H9 (cell line): ENCODE measurements around the gene ST6GALNAC6. TPM values are rescaled to one million over a fixed set of nuclear protein-coding genes. Genes with fewer than 3 reads are reported as not detected.

ENCODE experiments used
- DNase-seq: peaks from one replicate; pipeline ENCODE4 v3.0.0-alpha.2; 2017
- H2AFZ ChIP-seq: one replicate; pipeline ENCODE4 v1.6.1; 2013; ENCODE audit warnings: mild to moderate bottlenecking, low read length, control low read depth, moderate library complexity
- H2AK5ac ChIP-seq: 2 replicates; pipeline ENCODE4 v1.6.1; 2013; ENCODE audit warnings: low read length, control low read depth, mixed read lengths; ENCODE audit not compliant: insufficient read length
- H2BK120ac ChIP-seq: one replicate; pipeline ENCODE4 v1.6.1; 2013; ENCODE audit warnings: low read depth, mild to moderate bottlenecking, low read length, control low read depth, inconsistent platforms; ENCODE audit not compliant: poor library complexity, severe bottlenecking
- H2BK12ac ChIP-seq: 2 replicates; pipeline ENCODE4 v1.6.1; 2013; ENCODE audit warnings: low read length, control low read depth, mixed read lengths, low read depth; ENCODE audit not compliant: insufficient read length
- H2BK15ac ChIP-seq: 2 replicates; pipeline ENCODE4 v1.6.1; 2013; ENCODE audit warnings: low read depth, low read length, control low read depth
- H2BK20ac ChIP-seq: one replicate; pipeline ENCODE4 v1.6.1; 2013; ENCODE audit warnings: low read depth, mild to moderate bottlenecking, low read length, control low read depth, inconsistent platforms; ENCODE audit not compliant: poor library complexity, severe bottlenecking
- H2BK5ac ChIP-seq: 2 replicates; pipeline ENCODE4 v1.6.1; 2013; ENCODE audit warnings: low read length, control low read depth, mixed read lengths; ENCODE audit not compliant: insufficient read length
- H3K14ac ChIP-seq: 2 replicates; pipeline ENCODE4 v1.6.1; 2013; ENCODE audit warnings: low read length, control low read depth; ENCODE audit not compliant: insufficient read depth
- H3K18ac ChIP-seq: 2 replicates; pipeline ENCODE4 v1.6.1; 2013; ENCODE audit warnings: low read depth, mild to moderate bottlenecking, mixed read lengths, low read length, control low read depth; ENCODE audit not compliant: insufficient read length
- H3K23ac ChIP-seq: 2 replicates; pipeline ENCODE4 v1.6.1; 2013; ENCODE audit warnings: low read length, control low read depth, mixed read lengths, low read depth; ENCODE audit not compliant: insufficient read length
- H3K23me2 ChIP-seq: 2 replicates; pipeline ENCODE4 v1.6.1; 2013; ENCODE audit warnings: low read depth, mild to moderate bottlenecking, mixed read lengths, low read length, control low read depth; ENCODE audit not compliant: insufficient read length, poor library complexity, severe bottlenecking
- H3K27ac ChIP-seq: 2 replicates; pipeline ENCODE4 v1.5.1; 2013; ENCODE audit warnings: low read length, control low read depth, mixed read lengths, low read depth; ENCODE audit not compliant: insufficient read length
- H3K27me3 ChIP-seq: 2 replicates; pipeline ENCODE4 v1.6.1; 2013; ENCODE audit warnings: low read length, control low read depth, inconsistent platforms; ENCODE audit not compliant: insufficient read depth
- H3K4ac ChIP-seq: 2 replicates; pipeline ENCODE4 v1.6.1; 2013; ENCODE audit warnings: low read depth, mild to moderate bottlenecking, control low read depth, inconsistent platforms, low read length, moderate library complexity
- H3K4me1 ChIP-seq: 2 replicates; pipeline ENCODE4 v1.6.1; 2013; ENCODE audit warnings: low read length, control low read depth, inconsistent platforms; ENCODE audit not compliant: insufficient read depth
- H3K4me2 ChIP-seq: 2 replicates; pipeline ENCODE4 v1.6.1; 2013; ENCODE audit warnings: low read length, control low read depth, mixed read lengths; ENCODE audit not compliant: insufficient read length, insufficient read depth
- H3K56ac ChIP-seq: 2 replicates; pipeline ENCODE4 v1.6.1; 2013; ENCODE audit warnings: low read depth, mild to moderate bottlenecking, mixed read lengths, low read length, control low read depth; ENCODE audit not compliant: insufficient read length
- H3K79me1 ChIP-seq: 2 replicates; pipeline ENCODE4 v1.6.1; 2013; ENCODE audit warnings: low read depth, mild to moderate bottlenecking, moderate library complexity, low read length, control low read depth, inconsistent platforms; ENCODE audit not compliant: insufficient read depth, poor library complexity, severe bottlenecking
- H3K79me2 ChIP-seq: 2 replicates; pipeline ENCODE4 v1.6.1; 2013; ENCODE audit warnings: low read length, control low read depth, inconsistent platforms; ENCODE audit not compliant: insufficient read depth
- H3K9ac ChIP-seq: 2 replicates; pipeline ENCODE4 v1.6.1; 2013; ENCODE audit warnings: low read length, control low read depth, mixed read lengths; ENCODE audit not compliant: insufficient read length; ENCODE audit errors: extremely low read depth
- H3K9me3 ChIP-seq: one replicate; pipeline ENCODE4 v1.6.1; 2013; ENCODE audit warnings: low read depth, low read length, inconsistent platforms; ENCODE audit not compliant: control insufficient read depth
- H3T11ph ChIP-seq: one replicate; pipeline ENCODE4 v1.6.1; 2013; ENCODE audit warnings: mild to moderate bottlenecking, low read length, control low read depth, inconsistent platforms
- H4K20me1 ChIP-seq: one replicate; pipeline ENCODE4 v1.6.1; 2013; ENCODE audit not compliant: control insufficient read depth, insufficient read length, insufficient read depth
- H4K5ac ChIP-seq: 2 replicates; pipeline ENCODE4 v1.6.1; 2013; ENCODE audit warnings: low read depth, mild to moderate bottlenecking, mixed read lengths, low read length, control low read depth; ENCODE audit not compliant: insufficient read length
- H4K8ac ChIP-seq: replicated peaks from 2 replicates; pipeline ENCODE4 v1.6.1; 2013; ENCODE audit warnings: low read length, control low read depth, mixed read lengths, low read depth; ENCODE audit not compliant: insufficient read length
- H4K91ac ChIP-seq: 2 replicates; pipeline ENCODE4 v1.6.1; 2013; ENCODE audit warnings: low read depth, mild to moderate bottlenecking, moderate library complexity, mixed read lengths, low read length, control low read depth; ENCODE audit not compliant: insufficient read length
- H3K27ac Mint-ChIP-seq, 3 experiments: 2 replicates in 2 of 3; 3 replicates in 1 of 3; pipeline ENCODE4 v1.8.0; 2020 to 2021; ENCODE audit warnings: mixed read lengths in 3 of 3, mild to moderate bottlenecking in 1 of 3, moderate library complexity in 1 of 3
- H3K27me3 Mint-ChIP-seq: 2 replicates; pipeline ENCODE4 v1.8.0; 2021; ENCODE audit warnings: low read depth, mild to moderate bottlenecking, moderate library complexity, mixed read lengths
- H3K36me3 Mint-ChIP-seq, 3 experiments: 2 replicates in 2 of 3; 3 replicates in 1 of 3; pipeline ENCODE4 v1.8.0; 2020 to 2021; ENCODE audit warnings: low read depth in 3 of 3, mixed read lengths in 3 of 3; ENCODE audit not compliant: insufficient read depth in 1 of 3
- H3K4me1 Mint-ChIP-seq, 2 experiments: 2 replicates each; pipeline ENCODE4 v1.8.0; 2020; ENCODE audit warnings: mixed read lengths in 2 of 2
- H3K4me3 Mint-ChIP-seq, 2 experiments: 2 replicates in 1 of 2; 3 replicates in 1 of 2; pipeline ENCODE4 v1.8.0; 2020 to 2021; ENCODE audit warnings: mild to moderate bottlenecking in 2 of 2, mixed read lengths in 2 of 2, moderate library complexity in 1 of 2
- H3K9me3 Mint-ChIP-seq, 2 experiments: 2 replicates in 1 of 2; 3 replicates in 1 of 2; pipeline ENCODE4 v1.8.0; 2020; ENCODE audit warnings: mild to moderate bottlenecking in 2 of 2, mixed read lengths in 2 of 2, moderate library complexity in 1 of 2
- WGBS: extraction: QIAGEN DNeasy Blood & Tissue Kit; methylation state at CpG from one replicate; pipeline ENCODE4 v1.1.7; 2013; ENCODE audit warnings: missing lambda C conversion rate, low lambda C conversion rate, mixed read lengths; ENCODE audit not compliant: insufficient read length; ENCODE audit errors: extremely low coverage; 5-methylcytosine and 5-hydroxymethylcytosine counted together
- total RNA-seq: library from RNA; stranded (reverse); gene quantifications from 2 replicates; pipeline ENCODE4 v1.2.1, GENCODE V29; 2021
- TF ChIP-seq, protein P1 (sequence below): fragments of 200-600 bp; sonication (generic); conservative IDR thresholded peaks from 3 replicates; pipeline ENCODE4 v1.8.0; 2021; ENCODE audit warnings: antibody characterized with exemption, mild to moderate bottlenecking

Gene ST6GALNAC6
- total RNA-seq, 1 experiment from 2014 or later: 29.8 TPM

DNA sequence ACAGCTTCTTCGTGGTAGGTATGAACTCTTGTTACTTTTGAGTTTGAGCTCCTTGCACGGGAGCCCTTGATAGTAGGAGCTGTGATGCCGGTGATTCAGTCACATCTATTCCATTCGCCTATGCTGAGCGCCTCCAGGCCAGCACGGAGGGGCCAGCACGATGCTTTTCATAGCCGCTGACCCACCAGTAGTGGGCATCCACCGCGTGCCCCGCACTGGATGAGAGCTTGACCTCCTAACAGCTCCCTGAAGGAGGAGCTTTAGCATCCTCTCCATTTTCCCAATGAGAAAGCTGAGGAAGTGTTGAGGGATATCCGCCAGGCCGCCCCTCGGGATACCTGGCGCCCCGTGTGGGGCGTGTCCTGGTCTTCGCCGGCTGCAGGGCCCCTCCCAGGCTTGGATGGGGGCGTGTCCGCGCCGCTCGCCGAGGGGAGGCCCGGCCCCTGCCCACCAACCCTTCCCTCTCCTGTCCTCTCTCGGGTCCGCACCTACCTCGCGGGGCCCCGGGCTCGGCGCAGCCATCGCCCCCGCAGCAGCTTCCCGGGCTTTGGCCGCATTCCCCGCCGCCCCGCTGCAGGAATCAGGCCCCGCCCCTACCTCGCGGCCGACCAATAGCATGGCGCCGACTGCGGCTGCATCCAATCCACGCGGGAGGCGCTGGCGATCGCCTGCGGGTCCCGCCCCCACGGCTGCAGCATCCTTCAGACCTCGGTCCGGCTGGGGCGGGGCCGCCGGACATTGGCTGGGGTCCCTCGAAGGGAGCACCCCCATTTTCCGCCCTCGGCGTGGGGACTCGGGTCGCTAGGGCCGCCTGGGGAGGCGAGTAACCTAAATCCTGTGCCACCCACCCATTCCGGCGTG is 31.1 kb upstream of the ST6GALNAC6 start, which contains the start of gene PIP5KL1:
Gene PIP5KL1 (minus strand): TSS at position 547 of the 861 bp plus-strand sequence. CDS start 25 bp downstream, at position 522.
- Histone ChIP-seq H3K27me3 (no peaks in the 10 kb centered on the region), H3T11ph (no peak within 1 kb of the TSS), H2BK12ac (no peak within 1 kb of the TSS), H3K27ac (no peak within 1 kb of the TSS), H3K4me2 (peak within 1 kb of the TSS; percentile 74), H2AFZ (no peak within 1 kb of the TSS), H2BK20ac (no peak within 1 kb of the TSS), H3K14ac (no peak within 1 kb of the TSS), H4K8ac (no peak within 1 kb of the TSS), H4K20me1 (no peaks in the 10 kb centered on the region), H3K18ac (peak within 1 kb of the TSS; percentile 28), H3K56ac (no peak within 1 kb of the TSS), H2BK15ac (no peak within 1 kb of the TSS), H2AK5ac (no peak within 1 kb of the TSS), H3K4ac (no peak within 1 kb of the TSS), H3K9me3 (no peaks in the 10 kb centered on the region), H4K5ac (no peak within 1 kb of the TSS), H3K4me1 (peaks cover 2% of the 10 kb centered on the region; the same call in 1 of the 2 replicates), H3K23ac (no peak within 1 kb of the TSS), H3K79me1 (no peaks in the 10 kb centered on the region), H2BK5ac (no peak within 1 kb of the TSS), H2BK120ac (no peak within 1 kb of the TSS), H4K91ac (no peak within 1 kb of the TSS), H3K9ac (no peak within 1 kb of the TSS), H3K23me2 (peaks cover 16% of the 10 kb centered on the region), H3K79me2 (no peaks in the 10 kb centered on the region)
- H3K27ac Mint-ChIP-seq: peak within 1 kb of the TSS; percentile 65 to 88 (median 88); a peak in 6 of 7 replicates
- H3K36me3 Mint-ChIP-seq: peaks cover 2 to 8% (median 5%) of the 10 kb centered on the region in 3 experiments; a peak in 6 of 7 replicates
- peaks cover 26 to 39% of the 10 kb centered on the region in 2 experiments for H3K4me1 Mint-ChIP-seq
- TF ChIP-seq, protein P1, sequence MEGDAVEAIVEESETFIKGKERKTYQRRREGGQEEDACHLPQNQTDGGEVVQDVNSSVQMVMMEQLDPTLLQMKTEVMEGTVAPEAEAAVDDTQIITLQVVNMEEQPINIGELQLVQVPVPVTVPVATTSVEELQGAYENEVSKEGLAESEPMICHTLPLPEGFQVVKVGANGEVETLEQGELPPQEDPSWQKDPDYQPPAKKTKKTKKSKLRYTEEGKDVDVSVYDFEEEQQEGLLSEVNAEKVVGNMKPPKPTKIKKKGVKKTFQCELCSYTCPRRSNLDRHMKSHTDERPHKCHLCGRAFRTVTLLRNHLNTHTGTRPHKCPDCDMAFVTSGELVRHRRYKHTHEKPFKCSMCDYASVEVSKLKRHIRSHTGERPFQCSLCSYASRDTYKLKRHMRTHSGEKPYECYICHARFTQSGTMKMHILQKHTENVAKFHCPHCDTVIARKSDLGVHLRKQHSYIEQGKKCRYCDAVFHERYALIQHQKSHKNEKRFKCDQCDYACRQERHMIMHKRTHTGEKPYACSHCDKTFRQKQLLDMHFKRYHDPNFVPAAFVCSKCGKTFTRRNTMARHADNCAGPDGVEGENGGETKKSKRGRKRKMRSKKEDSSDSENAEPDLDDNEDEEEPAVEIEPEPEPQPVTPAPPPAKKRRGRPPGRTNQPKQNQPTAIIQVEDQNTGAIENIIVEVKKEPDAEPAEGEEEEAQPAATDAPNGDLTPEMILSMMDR: 0 out of 3 replicates have a peak, but pooled peaks have one; percentile 32
- DNase-seq: peak; percentile 95
- no peaks in the 10 kb centered on the region; a peak in 1 of 5 replicates for H3K9me3 Mint-ChIP-seq
- H3K4me3 Mint-ChIP-seq: peak within 1 kb of the TSS; percentile 62 to 80
- H3K27me3 Mint-ChIP-seq: peaks cover 30% of the 10 kb centered on the region
- WGBS: no CpG with 5 or more reads among the region's 70 CpGs
